NCI-H226 (cell line): ENCODE measurements around the gene KLF13.

Source experiments
- DNase-seq: peaks from one replicate; pipeline ENCODE4 v3.0.0-alpha.2; 2015

The KLF13 gene

GRCh38 chr15:31367021-31367729 lies 40.5 kb downstream of the KLF13 start:
- DNase-seq: no peak

GRCh38 chr15:31367730-31368344 lies 41.2 kb downstream of the KLF13 start:
- DNase-seq: no peak

- DNase-seq: no peak
Measured at GRCh38 chr15:31369727-31370126, 43.1 kb downstream of the KLF13 start.

- no peak for DNase-seq
Measured at GRCh38 chr15:31371520-31372240, 45.0 kb downstream of the KLF13 start.

GRCh38 chr15:31372635-31373091 lies 46.0 kb downstream of the KLF13 start:
- DNase-seq: no peak

- DNase-seq: no peak
Measured at GRCh38 chr15:31373096-31373865, 46.6 kb downstream of the KLF13 start.

GRCh38 chr15:31373970-31374369 lies 47.3 kb downstream of the KLF13 start:
- no peak for DNase-seq

GRCh38 chr15:31374489-31374888 lies 47.9 kb downstream of the KLF13 start:
- DNase-seq: no peak

- no peak for DNase-seq
Measured at GRCh38 chr15:31374986-31375385, 48.4 kb downstream of the KLF13 start.

GRCh38 chr15:31375772-31376171 lies 49.1 kb downstream of the KLF13 start:
- no peak for DNase-seq

- DNase-seq: no peak
Measured at GRCh38 chr15:31376511-31376910, 49.9 kb downstream of the KLF13 start.

- DNase-seq: no peak
Measured at GRCh38 chr15:31377030-31377429, 50.4 kb downstream of the KLF13 start.

- DNase-seq: no peak
Measured at GRCh38 chr15:31378363-31378903, 51.8 kb downstream of the KLF13 start.

- DNase-seq: no peak
Measured at GRCh38 chr15:31379042-31379441, 52.4 kb downstream of the KLF13 start.

GRCh38 chr15:31379577-31379976 lies 52.9 kb downstream of the KLF13 start:
- DNase-seq: no peak

GRCh38 chr15:31381801-31382712 lies 55.4 kb downstream of the KLF13 start:
- no peak for DNase-seq

- DNase-seq: no peak
Measured at GRCh38 chr15:31382713-31383045, 56.0 kb downstream of the KLF13 start.

- DNase-seq: no peak
Measured at GRCh38 chr15:31383139-31383538, 56.5 kb downstream of the KLF13 start.

- no peak for DNase-seq
Measured at GRCh38 chr15:31384568-31384967, 57.9 kb downstream of the KLF13 start.

GRCh38 chr15:31385736-31386135 lies 59.1 kb downstream of the KLF13 start:
- DNase-seq: no peak

GRCh38 chr15:31387092-31387478 lies 60.5 kb downstream of the KLF13 start:
- DNase-seq: no peak
